NCI-H1105 (cell line): Measurements from ENCODE around the gene PGA3.
"Not testable (repeated sequence)": the region's sequence is repeated elsewhere in the genome, so short reads cannot be mapped to it uniquely, and the experiment has no call there.

ENCODE experiments used
- DNase-seq: peaks from one replicate; lab custom pipeline; 2025; lab: John Stamatoyannopoulos, UW

Gene PGA3

DNA sequence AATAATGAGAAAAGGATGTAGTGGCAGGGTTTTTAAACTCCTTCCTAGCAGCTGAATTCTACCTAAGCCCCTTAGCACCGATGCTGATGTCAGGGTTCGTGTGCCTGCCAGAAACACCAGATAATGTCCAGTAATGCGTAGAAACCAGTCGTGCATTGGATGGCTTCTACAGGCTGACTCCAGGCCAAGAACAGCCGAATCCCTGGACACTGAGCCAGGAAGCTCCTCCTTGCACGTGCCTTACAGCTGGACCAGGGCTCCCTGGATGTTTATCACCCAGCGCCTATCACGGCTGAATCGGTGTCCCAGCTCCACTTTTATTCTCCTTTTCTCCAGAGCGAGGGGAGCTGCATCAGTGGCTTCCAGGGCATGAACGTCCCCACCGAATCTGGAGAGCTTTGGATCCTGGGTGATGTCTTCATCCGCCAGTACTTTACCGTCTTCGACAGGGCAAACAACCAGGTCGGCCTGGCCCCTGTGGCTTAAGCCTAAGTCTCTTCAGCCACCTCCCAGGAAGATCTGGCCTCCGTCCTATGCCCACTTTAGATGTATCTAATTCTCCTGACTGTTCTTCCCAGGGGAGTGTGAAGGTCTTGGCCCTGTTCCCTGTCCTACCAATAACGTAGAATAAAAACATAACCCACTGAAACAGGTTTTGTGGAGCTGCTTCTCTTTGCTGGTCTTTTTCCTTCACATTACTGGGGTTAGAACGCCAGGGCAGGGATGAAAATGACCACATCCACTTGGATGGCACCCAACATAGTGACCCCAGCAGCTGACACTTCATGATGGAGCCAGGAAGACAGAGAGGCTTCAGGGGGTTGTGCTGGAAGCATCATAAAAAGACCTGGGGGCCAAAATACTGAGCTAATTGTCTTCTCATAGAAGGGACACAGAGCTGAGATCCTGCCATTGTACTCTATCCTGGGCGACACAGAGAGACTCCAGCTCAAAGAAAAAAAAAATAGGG is 47.8 kb downstream of the PGA3 start:
- not testable (repeated sequence) for DNase-seq

DNA sequence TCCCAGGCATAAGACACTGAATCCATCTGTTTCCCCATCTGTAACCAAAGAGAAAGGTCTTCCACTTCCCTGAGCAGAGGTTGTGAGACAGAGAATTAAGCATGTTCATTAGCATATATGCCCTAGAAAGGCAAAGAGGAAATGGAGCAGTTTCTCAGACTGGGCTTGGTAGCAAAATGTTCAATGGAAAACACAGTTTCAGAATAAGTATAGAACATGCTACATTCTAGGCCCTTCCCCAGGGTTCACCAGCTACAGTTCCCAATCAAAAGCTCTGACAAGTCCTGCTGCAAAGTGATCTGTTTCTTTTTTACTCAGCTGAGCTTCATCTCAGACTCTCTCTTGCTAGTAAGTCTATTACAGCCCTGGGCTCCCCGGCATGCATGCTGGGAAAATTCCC is 49.0 kb downstream of the PGA3 start:
- not testable (repeated sequence) for DNase-seq

DNA sequence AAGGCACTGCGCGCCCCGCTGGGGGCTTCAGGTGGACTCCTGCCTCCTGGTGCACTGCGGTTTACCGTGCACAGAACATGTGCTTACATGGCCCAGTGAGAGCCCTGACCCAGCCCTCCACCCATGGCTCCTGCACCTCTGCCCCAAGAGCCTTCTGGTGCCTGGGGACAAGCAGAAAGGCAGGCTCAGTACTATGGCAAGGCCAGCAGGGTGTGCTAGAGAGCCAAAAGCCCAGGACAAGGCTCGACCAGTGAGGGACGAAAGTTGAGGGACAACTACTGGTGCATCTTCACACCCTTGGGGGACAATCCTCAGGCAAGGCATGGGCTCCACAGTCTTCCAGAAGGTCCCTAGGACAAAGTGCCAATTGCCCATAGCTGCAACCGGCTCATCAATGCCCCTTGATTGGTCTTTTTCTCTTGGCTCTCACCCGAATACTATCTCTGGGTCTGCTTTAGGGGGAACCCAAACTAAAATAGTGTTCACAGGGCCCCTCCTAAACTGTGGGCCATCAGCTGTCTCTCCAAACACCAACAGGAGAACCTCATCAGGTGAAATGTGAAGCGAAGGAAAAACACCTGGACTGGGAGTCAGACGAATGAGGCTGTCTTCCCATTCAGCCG is 51.2 kb downstream of the PGA3 start:
- DNase-seq: peak; percentile 15

DNA sequence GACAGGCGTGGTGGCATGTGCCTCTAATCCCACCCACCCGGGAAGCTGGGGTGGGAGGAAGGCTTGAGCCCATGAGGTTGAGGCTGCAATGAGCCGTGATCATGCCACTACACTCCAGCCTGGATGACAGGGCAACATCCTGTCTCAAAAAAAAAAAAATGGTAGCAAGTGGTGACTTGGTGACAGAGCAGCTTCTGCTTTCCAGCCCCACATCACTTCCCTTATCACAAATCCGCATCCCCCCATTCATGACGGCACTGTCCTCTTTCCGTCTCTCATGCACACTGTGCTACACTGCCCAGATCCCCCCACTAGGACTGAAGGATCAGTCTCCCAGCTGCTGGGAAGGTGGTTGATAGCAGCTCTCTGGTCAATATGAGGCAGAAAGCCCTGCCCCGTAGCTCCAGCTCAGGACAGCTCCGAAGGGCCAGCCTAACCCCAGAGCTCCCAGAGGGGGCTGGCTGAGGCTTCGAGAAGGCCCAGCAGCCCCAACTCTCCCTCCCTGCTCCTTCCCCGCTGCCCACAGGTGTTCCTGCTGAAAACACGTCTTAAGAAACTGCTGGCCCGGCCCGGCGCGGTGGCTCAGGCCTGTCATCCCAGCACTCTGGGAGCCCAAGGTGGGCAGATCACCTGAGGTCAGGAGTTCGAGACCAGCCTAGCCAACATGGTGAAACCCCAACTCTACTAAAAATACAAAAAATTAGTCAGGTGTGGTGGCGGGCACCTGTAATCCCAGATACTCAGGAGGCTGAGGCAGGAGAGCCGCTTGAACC is 53.6 kb downstream of the PGA3 start:
- DNase-seq: no peak

DNA sequence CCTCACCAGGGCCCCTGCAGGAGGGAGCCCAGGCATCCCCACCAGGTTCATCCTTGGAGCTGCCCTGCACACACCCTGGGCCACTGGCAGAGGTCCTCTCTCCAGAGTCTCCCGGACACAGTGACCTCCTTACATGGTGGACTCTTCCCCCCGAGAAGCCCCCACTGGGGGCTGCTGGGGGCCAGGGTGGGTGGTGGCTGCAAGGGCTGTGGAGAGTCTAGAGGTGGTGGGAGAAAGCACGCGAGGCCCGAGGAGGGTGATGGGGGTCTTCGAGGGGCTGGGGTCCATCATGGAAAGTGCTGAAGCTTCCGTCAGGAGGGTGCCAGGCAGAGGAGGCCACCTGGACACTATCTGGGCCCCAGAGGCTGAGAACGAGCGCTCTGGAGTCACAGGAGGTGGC is 55.2 kb downstream of the PGA3 start:
- no peak for DNase-seq

DNA sequence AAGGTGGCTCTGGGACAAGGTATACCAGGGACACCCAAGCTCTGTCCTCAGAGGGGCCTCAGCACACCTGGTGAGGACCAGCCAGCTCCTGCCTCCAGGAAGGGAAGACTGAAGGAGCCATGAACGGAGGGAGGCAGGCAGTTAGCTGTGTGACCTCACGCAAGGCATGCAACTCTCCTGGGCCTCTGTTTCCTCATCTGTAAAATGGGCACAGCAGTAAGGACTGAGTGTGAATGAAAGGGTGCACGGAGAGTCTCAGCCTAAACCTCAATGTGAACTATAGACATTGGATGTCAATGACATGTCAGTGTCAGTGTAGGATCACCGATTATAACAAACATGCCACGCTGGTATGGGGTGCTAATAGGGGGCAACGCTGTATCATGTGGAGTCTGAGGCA is 56.0 kb downstream of the PGA3 start:
- no peak for DNase-seq
